ENCODE results near the gene CEP131. TPM values are rescaled to one million over a fixed set of nuclear protein-coding genes. Genes with fewer than 3 reads are reported as not detected.
"Not testable (repeated sequence)": the region's sequence is repeated elsewhere in the genome, so short reads cannot be mapped to it uniquely, and the experiment has no call there.

CEP131 gene
- total and polyA plus RNA-seq, 2 of the 4 experiments (the other 2 are of a cell fraction): 4.8 to 9.6 TPM

GRCh38 chr17:81154016-81154415, 68.7 kb downstream of the CEP131 start:
- H3K23ac ChIP-seq (ENCODE audit: low read depth, low read length); H4K91ac ChIP-seq (ENCODE audit: insufficient read depth, low read depth, low read length); ATAC-seq (ENCODE audit: low read depth); CTCF ChIA-PET; POLR2A ChIA-PET (ENCODE audit: unreplicated experiment); H3K9ac ChIP-seq (ENCODE audit: low read depth, low read length); H4K20me1 ChIP-seq (ENCODE audit: insufficient read depth, low read length); H3K4me2 ChIP-seq (ENCODE audit: low read depth, low read length); H3K79me1 ChIP-seq (ENCODE audit: low read depth in 1 of 2, low read length in 2 of 2); in situ Hi-C loops (cut with MboI; ENCODE audit: low sequenced_read_pairs); dilution Hi-C loops (cut with HindIII; ENCODE audit: low sequenced_read_pairs, unreplicated experiment); H2AK5ac ChIP-seq (ENCODE audit: low read depth, low read length); DNase-seq; H2BK15ac ChIP-seq (ENCODE audit: low read depth, low read length); H4K8ac ChIP-seq (ENCODE audit: low read depth in 2 of 2, low read length in 2 of 2); H2BK20ac ChIP-seq (ENCODE audit: low read depth, low read length); H3K36me3 ChIP-seq (ENCODE audit: control insufficient read depth, insufficient read depth, low read length); intact Hi-C loops (cut with micrococcal nuclease); BruUV-seq (replicated peaks); H3K4me3 ChIP-seq (ENCODE audit: insufficient read depth, low read depth, low read length); H3K56ac ChIP-seq (ENCODE audit: extremely low read depth, insufficient read depth, low read length); H4K5ac ChIP-seq (ENCODE audit: low read depth, low read length); H3K9me1 ChIP-seq (ENCODE audit: insufficient read depth, low read length); H3K14ac ChIP-seq (replicated peaks; ENCODE audit: low read depth, low read length); H3K18ac ChIP-seq (ENCODE audit: low read depth, low read length); H2AK9ac ChIP-seq (replicated peaks; ENCODE audit: low read depth, low read length, poor library complexity); H2BK120ac ChIP-seq (ENCODE audit: low read depth, low read length); H3K9me3 ChIP-seq (ENCODE audit: control insufficient read depth, insufficient read depth, low read length); H3K27ac ChIP-seq (ENCODE audit: insufficient read depth, low read length); H3K4ac ChIP-seq (ENCODE audit: low read depth, low read length); H2BK5ac ChIP-seq (ENCODE audit: low read depth, low read length, poor library complexity, severe bottlenecking); H3K4me1 ChIP-seq (ENCODE audit: control insufficient read depth, insufficient read depth, low read length); H2AFZ ChIP-seq (replicated peaks; ENCODE audit: low read length, poor library complexity): not testable (repeated sequence)
- WGBS, 2 experiments (ENCODE audit: extremely low coverage in 2 of 2, insufficient read length in 1 of 2): 100% methylated on average over 1 of the region's 9 CpGs; no CpG with 5 or more reads in 1 of the 2 experiments
- H3K27me3 ChIP-seq (ENCODE audit: control insufficient read depth, insufficient read depth, low read length): peaks cover 24% of the 10 kb centered on the region

All from IMR-90 (cell line).